GM12891 (cell line): ENCODE results near the gene ACTR6.

Experiments used
- POLR2A ChIP-seq: IDR thresholded peaks from 2 replicates; pipeline ENCODE4 v1.6.1; 2011; ENCODE audit warnings: low read depth, low read length, control low read depth
- POLR2AphosphoS5 ChIP-seq: IDR thresholded peaks from 2 replicates; pipeline ENCODE4 v1.6.1; 2011; ENCODE audit warnings: low read depth, low read length, control low read depth

GRCh38 chr12:100199023-100199346 is 1.6 kb upstream of the ACTR6 start:
- TF ChIP-seq POLR2A (no peak), POLR2AphosphoS5 (no peak)
